Measurements from ENCODE around the gene CAMTA2. TPM values are rescaled to one million over a fixed set of nuclear protein-coding genes. Genes with fewer than 3 reads are reported as not detected.

The CAMTA2 gene
- total RNA-seq, 1 experiment from 2014 or later = 9.5 TPM

DNA sequence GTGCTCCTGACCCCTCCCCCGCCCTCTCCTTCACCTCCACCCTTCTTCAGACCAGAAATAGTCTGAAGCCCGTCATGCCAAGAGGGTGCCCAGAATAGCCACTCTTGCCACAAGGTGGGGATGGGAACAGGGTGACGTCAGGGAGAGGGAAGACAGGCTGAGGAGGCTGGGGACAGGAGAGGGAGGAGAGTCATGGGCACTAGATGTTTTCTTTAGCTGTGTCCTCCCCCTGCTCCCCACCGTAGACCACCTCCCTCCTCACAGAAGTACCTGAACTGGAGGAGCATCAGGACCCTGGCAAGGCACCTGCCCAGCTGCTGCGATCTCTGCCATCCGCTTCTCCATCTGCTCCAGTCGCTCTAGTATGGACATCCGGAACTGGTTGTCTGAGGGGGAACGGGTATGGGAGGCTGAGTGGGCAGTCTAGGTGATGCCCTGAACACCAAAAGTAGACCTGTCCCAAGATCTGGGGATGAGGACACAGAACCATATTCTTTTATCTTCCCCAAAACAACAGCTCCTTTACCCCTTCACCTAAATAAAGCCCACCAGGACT is 13.3 kb downstream of the CAMTA2 start:
- Histone ChIP-seq H3K4me1 (ENCODE audit: low read length) (peaks cover 3% of the 10 kb centered on the region), H2AFZ (ENCODE audit: low read length) (no peak overlapping the region), H4K20me1 (ENCODE audit: insufficient read depth, low read depth, low read length) (no peaks in the 10 kb centered on the region), H3K27ac (ENCODE audit: low read length) (no peak overlapping the region), H3K36me3 (ENCODE audit: insufficient read depth, low read length) (peaks cover 22% of the 10 kb centered on the region; the same call in 1 of the 2 replicates), H3K9ac (ENCODE audit: low read length) (no peak overlapping the region), H3K9me2 (replicated peaks; ENCODE audit: insufficient read depth, low read length) (no peaks in the 10 kb centered on the region), H3K4me2 (ENCODE audit: low read depth, low read length, poor library complexity, severe bottlenecking) (no peak overlapping the region), H3K27me3 (ENCODE audit: low read length) (no peaks in the 10 kb centered on the region), H3K4me3 (ENCODE audit: low read length) (no peak overlapping the region), H3K79me2 (ENCODE audit: low read length) (no peaks in the 10 kb centered on the region), H3K9me3 (ENCODE audit: low read length) (no peaks in the 10 kb centered on the region)
- no peak for DNase-seq

DNA sequence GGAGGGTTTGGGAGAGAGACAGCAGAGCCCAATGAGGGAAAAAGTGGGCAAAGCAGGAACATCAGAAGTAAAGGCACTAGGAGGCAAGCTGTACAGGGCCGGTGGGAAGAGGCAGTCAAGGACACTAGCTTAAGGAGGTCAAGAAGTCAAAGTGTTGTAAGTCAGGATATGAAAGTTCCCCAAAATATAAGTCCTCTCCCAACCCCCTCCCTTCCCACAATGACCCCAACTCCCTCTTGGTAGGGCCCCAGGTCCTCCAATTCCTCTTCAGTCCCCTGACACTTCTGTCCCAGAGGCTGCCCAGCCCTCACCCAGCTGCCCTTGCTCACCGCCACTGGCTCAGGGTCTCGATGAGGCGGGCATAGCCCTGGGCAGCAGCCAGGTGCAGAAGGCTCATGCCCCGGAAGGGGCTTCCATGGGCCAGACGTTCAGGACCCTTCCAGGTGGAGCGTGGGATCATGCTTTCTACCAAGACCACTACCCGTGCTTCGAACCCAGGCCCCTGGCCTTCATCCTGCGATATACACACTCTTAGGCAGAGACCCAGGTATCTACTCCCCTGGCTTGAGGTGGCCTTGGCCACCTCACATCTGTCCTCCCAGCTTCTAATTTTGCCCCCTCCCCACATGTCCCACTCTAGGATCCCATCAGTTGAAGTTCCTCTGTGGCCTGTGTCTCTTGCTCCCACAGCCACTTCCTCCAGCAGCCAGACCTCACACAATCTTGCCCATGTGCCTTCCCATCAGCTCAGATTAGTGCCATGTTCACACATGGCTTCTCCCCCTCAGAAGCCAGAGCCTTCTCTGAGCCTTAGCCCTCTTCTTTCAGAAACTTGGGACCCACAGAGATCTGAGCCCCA is 14.0 kb downstream of the CAMTA2 start:
- Histone ChIP-seq H3K9me3 (ENCODE audit: low read length) (no peaks in the 10 kb centered on the region), H3K9ac (ENCODE audit: low read length) (no peak overlapping the region), H2AFZ (ENCODE audit: low read length) (no peak overlapping the region), H3K79me2 (ENCODE audit: low read length) (no peaks in the 10 kb centered on the region; the same call in 1 of the 2 replicates), H3K4me2 (ENCODE audit: low read depth, low read length, poor library complexity, severe bottlenecking) (no peak overlapping the region), H3K27ac (ENCODE audit: low read length) (no peak overlapping the region), H3K27me3 (ENCODE audit: low read length) (no peaks in the 10 kb centered on the region), H4K20me1 (ENCODE audit: insufficient read depth, low read depth, low read length) (no peaks in the 10 kb centered on the region), H3K36me3 (ENCODE audit: insufficient read depth, low read length) (peaks cover 20% of the 10 kb centered on the region; the same call in 1 of the 2 replicates), H3K9me2 (replicated peaks; ENCODE audit: insufficient read depth, low read length) (no peaks in the 10 kb centered on the region), H3K4me1 (ENCODE audit: low read length) (peaks cover 6% of the 10 kb centered on the region), H3K4me3 (ENCODE audit: low read length) (no peak overlapping the region)
- no peak for DNase-seq

DNA sequence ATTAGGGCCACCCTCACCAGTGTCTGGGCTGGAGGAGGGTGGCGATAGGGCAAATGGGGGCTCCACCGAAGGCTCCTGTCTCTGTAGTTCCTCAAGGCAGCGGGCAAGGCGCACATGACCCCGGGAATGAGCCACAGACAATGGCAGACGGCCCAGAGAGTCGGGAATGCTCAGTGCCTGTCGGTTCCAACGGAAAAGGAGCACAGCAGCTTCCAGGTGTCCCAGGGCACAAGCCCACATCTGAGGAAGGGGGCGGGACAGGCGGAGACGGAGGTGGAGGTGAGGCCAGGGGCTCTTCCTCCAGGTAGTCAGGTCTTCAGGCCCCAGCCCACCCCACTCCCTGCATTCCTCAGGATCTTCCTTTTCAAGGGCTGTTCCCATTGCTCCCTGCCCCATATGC is 14.7 kb downstream of the CAMTA2 start:
- H3K4me3 ChIP-seq (ENCODE audit: low read length) = no peak overlapping the region
- peaks cover 13% of the 10 kb centered on the region; the same call in 1 of the 2 replicates for H3K36me3 ChIP-seq (ENCODE audit: insufficient read depth, low read length)
- H3K4me2 ChIP-seq (ENCODE audit: low read depth, low read length, poor library complexity, severe bottlenecking) = no peak overlapping the region
- no peaks in the 10 kb centered on the region for H3K27me3 ChIP-seq (ENCODE audit: low read length)
- peaks cover 12% of the 10 kb centered on the region for H3K4me1 ChIP-seq (ENCODE audit: low read length)
- H3K9me2 ChIP-seq (replicated peaks; ENCODE audit: insufficient read depth, low read length) = no peaks in the 10 kb centered on the region
- H3K27ac ChIP-seq (ENCODE audit: low read length) = no peak overlapping the region
- DNase-seq = no peak
- H3K9ac ChIP-seq (ENCODE audit: low read length) = no peak overlapping the region
- no peaks in the 10 kb centered on the region for H3K9me3 ChIP-seq (ENCODE audit: low read length)
- no peaks in the 10 kb centered on the region for H4K20me1 ChIP-seq (ENCODE audit: insufficient read depth, low read depth, low read length)
- no peaks in the 10 kb centered on the region; the same call in 1 of the 2 replicates for H3K79me2 ChIP-seq (ENCODE audit: low read length)
- no peak overlapping the region for H2AFZ ChIP-seq (ENCODE audit: low read length)

DNA sequence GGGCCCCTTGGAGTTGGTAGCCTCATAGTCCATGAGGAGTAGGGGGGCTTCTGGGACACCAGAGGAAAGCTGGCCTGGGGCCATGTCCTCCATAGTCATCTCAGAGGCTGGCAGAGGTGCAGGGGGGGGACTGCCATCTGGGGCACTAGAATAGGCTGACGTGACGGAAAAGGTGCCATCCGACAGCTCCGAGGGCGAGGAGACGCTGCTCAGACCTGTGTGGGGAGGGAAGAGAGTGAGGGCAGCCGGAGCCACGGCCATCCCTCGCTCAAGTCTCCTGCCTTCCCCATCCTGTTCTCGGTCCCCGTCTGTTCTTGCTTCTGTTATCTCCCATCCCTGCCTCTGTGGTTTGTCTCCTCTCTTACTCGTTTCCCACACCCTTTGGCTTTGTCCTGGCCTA is 15.2 kb downstream of the CAMTA2 start:
- no peak overlapping the region for H2AFZ ChIP-seq (ENCODE audit: low read length)
- no peak overlapping the region for H3K9ac ChIP-seq (ENCODE audit: low read length)
- H3K27me3 ChIP-seq (ENCODE audit: low read length) = no peaks in the 10 kb centered on the region
- no peak overlapping the region for H3K4me2 ChIP-seq (ENCODE audit: low read depth, low read length, poor library complexity, severe bottlenecking)
- H3K9me2 ChIP-seq (replicated peaks; ENCODE audit: insufficient read depth, low read length) = no peaks in the 10 kb centered on the region
- H3K9me3 ChIP-seq (ENCODE audit: low read length) = no peaks in the 10 kb centered on the region
- H3K36me3 ChIP-seq (ENCODE audit: insufficient read depth, low read length) = peaks cover 9% of the 10 kb centered on the region; the same call in 1 of the 2 replicates
- peaks cover 12% of the 10 kb centered on the region for H3K4me1 ChIP-seq (ENCODE audit: low read length)
- H4K20me1 ChIP-seq (ENCODE audit: insufficient read depth, low read depth, low read length) = no peaks in the 10 kb centered on the region
- H3K79me2 ChIP-seq (ENCODE audit: low read length) = no peaks in the 10 kb centered on the region; the same call in 1 of the 2 replicates
- no peak overlapping the region for H3K4me3 ChIP-seq (ENCODE audit: low read length)
- no peak for DNase-seq
- H3K27ac ChIP-seq (ENCODE audit: low read length) = no peak overlapping the region

DNA sequence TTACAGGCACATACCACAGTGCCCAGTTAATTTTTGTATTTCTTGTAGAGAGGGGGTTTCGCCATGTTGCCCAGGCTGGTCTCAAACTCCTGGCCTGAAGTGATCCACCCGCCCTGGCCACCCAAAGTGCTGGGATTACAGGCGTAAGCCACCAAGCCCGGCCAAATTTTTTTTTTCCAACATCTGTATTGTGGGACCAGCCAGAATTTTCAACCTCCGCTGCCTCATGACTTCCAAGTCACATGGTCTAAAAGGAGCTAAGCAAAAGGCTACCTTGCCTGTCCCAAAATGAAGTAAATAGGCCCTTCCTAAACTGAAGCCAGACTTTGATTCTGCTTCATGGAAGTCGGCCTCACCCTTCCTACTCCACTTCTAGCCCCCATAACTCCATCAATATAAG is 15.6 kb downstream of the CAMTA2 start:
- Histone ChIP-seq H3K9ac (ENCODE audit: low read length) (no peak overlapping the region), H3K27ac (ENCODE audit: low read length) (no peak overlapping the region), H4K20me1 (ENCODE audit: insufficient read depth, low read depth, low read length) (no peaks in the 10 kb centered on the region), H2AFZ (ENCODE audit: low read length) (no peak overlapping the region), H3K79me2 (ENCODE audit: low read length) (peaks cover under 1% of the 10 kb centered on the region; the same call in 1 of the 2 replicates), H3K4me2 (ENCODE audit: low read depth, low read length, poor library complexity, severe bottlenecking) (no peak overlapping the region), H3K36me3 (ENCODE audit: insufficient read depth, low read length) (0 out of 2 replicates have a peak, but pooled peaks cover 5% of the 10 kb centered on the region), H3K4me3 (ENCODE audit: low read length) (no peak overlapping the region), H3K9me2 (replicated peaks; ENCODE audit: insufficient read depth, low read length) (no peaks in the 10 kb centered on the region), H3K4me1 (ENCODE audit: low read length) (peaks cover 14% of the 10 kb centered on the region), H3K27me3 (ENCODE audit: low read length) (no peaks in the 10 kb centered on the region), H3K9me3 (ENCODE audit: low read length) (no peaks in the 10 kb centered on the region)
- DNase-seq = no peak

DNA sequence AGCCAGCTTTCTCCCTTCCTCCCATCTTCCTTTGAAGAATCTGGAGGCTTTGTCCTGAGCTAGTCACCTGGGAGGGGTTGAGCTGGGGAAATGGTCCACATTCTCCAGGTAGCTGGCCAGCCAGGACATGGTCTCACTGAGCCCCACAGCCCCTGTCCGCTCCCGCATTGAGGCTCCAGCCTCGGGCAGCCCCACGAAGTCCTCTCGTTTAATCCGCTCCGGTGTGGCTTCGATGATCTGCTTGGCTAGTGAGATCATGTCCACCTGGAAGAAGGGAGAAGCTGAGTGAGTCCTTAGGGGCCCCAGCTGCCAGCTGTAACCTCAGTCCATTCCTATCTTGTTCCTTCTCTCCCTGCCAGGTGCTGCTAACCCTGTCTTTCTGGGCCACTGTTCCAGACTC is 17.2 kb downstream of the CAMTA2 start:
- Histone ChIP-seq H2AFZ (ENCODE audit: low read length) (no peak overlapping the region), H3K9me3 (ENCODE audit: low read length) (no peaks in the 10 kb centered on the region), H3K9me2 (replicated peaks; ENCODE audit: insufficient read depth, low read length) (no peaks in the 10 kb centered on the region), H3K4me1 (ENCODE audit: low read length) (peaks cover 24% of the 10 kb centered on the region), H3K4me3 (ENCODE audit: low read length) (no peak overlapping the region), H3K79me2 (ENCODE audit: low read length) (peaks cover 13% of the 10 kb centered on the region), H3K27ac (ENCODE audit: low read length) (no peak overlapping the region), H3K27me3 (ENCODE audit: low read length) (no peaks in the 10 kb centered on the region), H3K4me2 (ENCODE audit: low read depth, low read length, poor library complexity, severe bottlenecking) (no peak overlapping the region), H3K36me3 (ENCODE audit: insufficient read depth, low read length) (peaks cover 5% of the 10 kb centered on the region; the same call in 1 of the 2 replicates), H3K9ac (ENCODE audit: low read length) (no peak overlapping the region), H4K20me1 (ENCODE audit: insufficient read depth, low read depth, low read length) (no peaks in the 10 kb centered on the region)
- DNase-seq = no peak

DNA sequence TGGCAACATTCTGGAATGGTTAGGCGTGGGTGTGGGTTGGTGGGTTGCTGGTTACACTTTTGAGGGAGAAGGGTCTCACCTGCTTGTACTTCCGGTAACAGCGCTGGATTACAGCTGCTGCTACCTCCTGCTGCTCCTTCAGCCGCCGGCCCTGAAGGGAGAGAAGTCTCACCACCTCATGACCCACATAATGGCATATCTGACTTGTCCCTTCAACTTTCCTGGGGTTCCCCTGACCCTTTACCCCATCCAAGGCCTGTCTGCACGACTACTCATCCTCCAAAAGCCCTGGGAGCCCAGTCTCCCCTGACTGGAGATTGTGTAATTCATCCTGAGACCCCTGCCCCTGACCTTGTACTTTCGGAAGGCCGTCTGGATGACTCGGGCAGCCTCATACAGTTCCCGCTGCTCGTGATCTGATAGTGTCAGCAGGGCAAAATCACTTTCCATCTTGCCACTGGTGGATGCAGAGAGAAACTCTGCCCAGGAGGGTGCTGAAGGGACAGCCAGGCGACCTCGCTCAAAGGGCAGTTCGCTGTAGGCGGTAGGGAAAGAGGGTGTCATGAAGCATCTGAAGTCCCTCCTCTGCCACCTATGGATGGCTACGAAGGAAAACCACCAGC is 17.8 kb downstream of the CAMTA2 start:
- Histone ChIP-seq H3K4me2 (ENCODE audit: low read depth, low read length, poor library complexity, severe bottlenecking) (no peak overlapping the region), H3K9me2 (replicated peaks; ENCODE audit: insufficient read depth, low read length) (no peaks in the 10 kb centered on the region), H3K36me3 (ENCODE audit: insufficient read depth, low read length) (peaks cover 7% of the 10 kb centered on the region; the same call in 1 of the 2 replicates), H3K79me2 (ENCODE audit: low read length) (peaks cover 14% of the 10 kb centered on the region), H3K9me3 (ENCODE audit: low read length) (no peaks in the 10 kb centered on the region), H4K20me1 (ENCODE audit: insufficient read depth, low read depth, low read length) (no peaks in the 10 kb centered on the region), H3K27me3 (ENCODE audit: low read length) (no peaks in the 10 kb centered on the region), H3K27ac (ENCODE audit: low read length) (no peak overlapping the region), H3K9ac (ENCODE audit: low read length) (no peak overlapping the region), H3K4me1 (ENCODE audit: low read length) (peaks cover 24% of the 10 kb centered on the region), H3K4me3 (ENCODE audit: low read length) (no peak overlapping the region), H2AFZ (ENCODE audit: low read length) (no peak overlapping the region)
- DNase-seq = no peak

- Histone ChIP-seq H3K27me3 (ENCODE audit: low read length) (no peaks in the 10 kb centered on the region), H3K9me3 (ENCODE audit: low read length) (no peaks in the 10 kb centered on the region), H3K4me1 (ENCODE audit: low read length) (peaks cover 24% of the 10 kb centered on the region), H3K4me3 (ENCODE audit: low read length) (no peak overlapping the region), H3K27ac (ENCODE audit: low read length) (no peak overlapping the region), H2AFZ (ENCODE audit: low read length) (no peak overlapping the region), H3K4me2 (ENCODE audit: low read depth, low read length, poor library complexity, severe bottlenecking) (no peak overlapping the region), H3K79me2 (ENCODE audit: low read length) (peaks cover 14% of the 10 kb centered on the region), H3K9ac (ENCODE audit: low read length) (no peak overlapping the region), H4K20me1 (ENCODE audit: insufficient read depth, low read depth, low read length) (no peaks in the 10 kb centered on the region), H3K36me3 (ENCODE audit: insufficient read depth, low read length) (peaks cover 7% of the 10 kb centered on the region; the same call in 1 of the 2 replicates), H3K9me2 (replicated peaks; ENCODE audit: insufficient read depth, low read length) (no peaks in the 10 kb centered on the region)
- DNase-seq = no peak
Measured at GRCh38 chr17:4969047-4969550, 18.4 kb downstream of the CAMTA2 start.

Data from Karpas-422 (cell line).